ENCODE measurements around the gene ABCD1. TPM values are rescaled to one million over a fixed set of nuclear protein-coding genes. Genes with fewer than 3 reads are reported as not detected.
"Not testable (repeated sequence)": the region's sequence is repeated elsewhere in the genome, so short reads cannot be mapped to it uniquely, and the experiment has no call there.

The ABCD1 gene
- total RNA-seq, 1 experiment from 2014 or later = 44.4 TPM

DNA sequence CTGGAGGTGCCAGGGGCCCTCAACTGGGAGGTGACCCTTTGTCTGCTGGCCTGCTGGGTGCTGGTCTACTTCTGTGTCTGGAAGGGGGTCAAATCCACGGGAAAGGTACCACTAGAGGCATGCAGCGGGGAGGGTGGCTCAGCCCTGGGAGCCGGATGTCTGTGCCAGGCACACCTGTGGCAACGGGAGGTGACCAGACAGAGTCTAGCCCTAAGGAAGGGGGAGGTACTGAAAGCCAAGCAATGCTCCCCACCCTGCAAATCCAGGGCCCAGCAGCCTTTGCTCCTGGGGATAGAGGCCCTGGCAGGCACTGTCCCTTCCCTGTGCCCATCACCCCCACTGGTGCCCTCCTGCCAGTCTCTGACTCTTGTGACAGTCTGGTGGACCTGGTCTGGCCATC is 32.7 kb upstream of the ABCD1 start:
- no peak overlapping the region for H3K4me2 ChIP-seq (ENCODE audit: low read length)
- no TSS peak for BruUV-seq (replicated peaks)
- no peak for ATAC-seq
- TF ChIP-seq CTCF (conservative IDR thresholded peaks at IDR 0.05; ENCODE audit: low read depth, low read length) = no peak
- no peak overlapping the region for H3K4me3 ChIP-seq (ENCODE audit: low read length)
- H3K9me2 ChIP-seq (replicated peaks; ENCODE audit: low read length) = no peaks in the 10 kb centered on the region
- no peaks in the 10 kb centered on the region for H3F3A ChIP-seq (ENCODE audit: low read length, unreplicated experiment)
- DNase-seq = no peak
- CTCF ChIA-PET = no interaction called here
- H4K20me1 ChIP-seq (ENCODE audit: low read length) = no peaks in the 10 kb centered on the region
- H3K36me3 ChIP-seq (ENCODE audit: low read depth, low read length) = no peaks in the 10 kb centered on the region
- H3K9me3 ChIP-seq (ENCODE audit: low read length) = no peaks in the 10 kb centered on the region
- peaks cover 13% of the 10 kb centered on the region for H3K79me2 ChIP-seq (ENCODE audit: low read length)
- H3K4me1 ChIP-seq (ENCODE audit: insufficient read depth, low read length) = peaks cover 12% of the 10 kb centered on the region
- no peak overlapping the region for H3K27ac ChIP-seq (ENCODE audit: low read length)
- no peak overlapping the region for H2AFZ ChIP-seq (ENCODE audit: low read length)
- H3K27me3 ChIP-seq (ENCODE audit: low read length) = no peaks in the 10 kb centered on the region
- POLR2A ChIA-PET (ENCODE audit: unreplicated experiment) = no interaction called here
- intact Hi-C loops (cut with micrococcal nuclease) = no loop called here
- H3K9ac ChIP-seq (ENCODE audit: low read length) = no peak overlapping the region

DNA sequence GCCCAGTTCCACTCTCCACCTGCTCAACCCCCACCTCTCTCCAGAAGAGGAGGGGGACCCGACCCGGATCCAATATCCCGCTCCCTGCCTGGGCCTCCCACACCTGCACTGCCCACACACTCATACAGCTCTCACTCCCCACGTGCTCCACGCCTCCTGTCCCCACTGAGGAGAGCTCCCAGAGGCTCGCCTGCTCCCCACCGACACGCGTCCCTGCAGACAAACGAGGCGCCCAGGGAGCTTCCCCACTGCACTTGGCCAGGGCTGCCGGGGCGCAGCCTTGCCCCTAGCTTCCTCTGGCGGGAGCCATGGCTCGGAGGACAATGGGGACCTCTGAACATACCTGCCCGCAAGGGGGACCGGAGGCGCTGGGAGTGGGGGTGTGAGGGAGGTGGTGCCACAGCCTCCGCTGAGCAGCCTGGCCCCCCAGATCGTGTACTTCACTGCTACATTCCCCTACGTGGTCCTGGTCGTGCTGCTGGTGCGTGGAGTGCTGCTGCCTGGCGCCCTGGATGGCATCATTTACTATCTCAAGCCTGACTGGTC is 32.0 kb upstream of the ABCD1 start:
- intact Hi-C loops (cut with micrococcal nuclease) = no loop called here
- H3K79me2 ChIP-seq (ENCODE audit: low read length) = peaks cover 13% of the 10 kb centered on the region
- ATAC-seq (no peak), DNase-seq (no peak)
- H3K4me2 ChIP-seq (ENCODE audit: low read length) = no peak overlapping the region
- CTCF ChIA-PET = no interaction called here
- H3F3A ChIP-seq (ENCODE audit: low read length, unreplicated experiment) = no peaks in the 10 kb centered on the region
- H3K27me3 ChIP-seq (ENCODE audit: low read length) = no peaks in the 10 kb centered on the region
- H3K9ac ChIP-seq (ENCODE audit: low read length) = no peak overlapping the region
- BruUV-seq (replicated peaks) = no TSS peak
- TF ChIP-seq EZH2 (IDR thresholded peaks at IDR 0.05; ENCODE audit: low read length, unreplicated experiment) = no peak
- TF ChIP-seq CTCF (conservative IDR thresholded peaks at IDR 0.05; ENCODE audit: low read depth, low read length) = no peak
- no peak for TF ChIP-seq EZH2phosphoT487 (IDR thresholded peaks at IDR 0.05; ENCODE audit: borderline replicate concordance, low read length)
- no peak overlapping the region for H3K4me3 ChIP-seq (ENCODE audit: low read length)
- no peak overlapping the region for H3K27ac ChIP-seq (ENCODE audit: low read length)
- no peaks in the 10 kb centered on the region for H3K9me2 ChIP-seq (replicated peaks; ENCODE audit: low read length)
- H3K4me1 ChIP-seq (ENCODE audit: insufficient read depth, low read length) = peaks cover 12% of the 10 kb centered on the region
- no peak overlapping the region for H2AFZ ChIP-seq (ENCODE audit: low read length)
- H3K36me3 ChIP-seq (ENCODE audit: low read depth, low read length) = no peaks in the 10 kb centered on the region
- no peaks in the 10 kb centered on the region for H3K9me3 ChIP-seq (ENCODE audit: low read length)
- POLR2A ChIA-PET (ENCODE audit: unreplicated experiment) = no interaction called here
- no peaks in the 10 kb centered on the region for H4K20me1 ChIP-seq (ENCODE audit: low read length)

DNA sequence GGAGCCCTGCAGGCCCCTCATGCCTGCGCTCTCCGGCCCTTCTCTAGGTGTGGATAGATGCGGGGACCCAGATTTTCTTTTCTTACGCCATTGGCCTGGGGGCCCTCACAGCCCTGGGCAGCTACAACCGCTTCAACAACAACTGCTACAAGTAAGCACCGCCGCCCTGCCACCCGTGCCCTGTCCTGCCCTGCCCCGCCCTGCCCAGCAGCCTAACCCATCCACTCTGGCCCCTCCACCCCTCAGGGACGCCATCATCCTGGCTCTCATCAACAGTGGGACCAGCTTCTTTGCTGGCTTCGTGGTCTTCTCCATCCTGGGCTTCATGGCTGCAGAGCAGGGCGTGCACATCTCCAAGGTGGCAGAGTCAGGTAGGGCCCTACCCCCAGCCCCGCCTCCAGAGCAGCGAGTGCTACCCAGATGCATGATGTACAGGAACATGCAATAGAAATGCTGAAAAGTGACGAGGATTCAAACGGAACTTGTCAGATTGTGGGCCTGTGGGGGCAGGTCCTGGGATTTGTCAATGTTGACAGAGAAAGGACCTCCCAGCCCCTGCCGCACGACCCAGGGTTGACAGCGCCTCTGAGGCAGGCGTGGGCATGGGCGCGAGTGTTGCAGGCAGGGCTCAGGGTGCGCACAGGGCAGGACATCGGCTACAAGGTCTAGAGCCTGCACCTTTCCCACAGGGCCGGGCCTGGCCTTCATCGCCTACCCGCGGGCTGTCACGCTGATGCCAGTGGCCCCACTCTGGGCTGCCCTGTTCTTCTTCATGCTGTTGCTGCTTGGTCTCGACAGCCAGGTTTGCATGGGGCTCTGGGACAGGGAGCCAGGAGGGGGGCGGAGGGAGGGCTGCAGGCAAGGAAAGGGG is 31.2 kb upstream of the ABCD1 start:
- no peaks in the 10 kb centered on the region for H3F3A ChIP-seq (ENCODE audit: low read length, unreplicated experiment)
- no peaks in the 10 kb centered on the region for H3K36me3 ChIP-seq (ENCODE audit: low read depth, low read length)
- no peak overlapping the region for H2AFZ ChIP-seq (ENCODE audit: low read length)
- no peak overlapping the region for H3K27ac ChIP-seq (ENCODE audit: low read length)
- POLR2A ChIA-PET (ENCODE audit: unreplicated experiment) = no interaction called here
- TF ChIP-seq CTCF (conservative IDR thresholded peaks at IDR 0.05; ENCODE audit: low read depth, low read length) (no peak), EZH2 (IDR thresholded peaks at IDR 0.05; ENCODE audit: low read length, unreplicated experiment) (no peak), EZH2phosphoT487 (IDR thresholded peaks at IDR 0.05; ENCODE audit: borderline replicate concordance, low read length) (no peak)
- peaks cover 13% of the 10 kb centered on the region for H3K79me2 ChIP-seq (ENCODE audit: low read length)
- intact Hi-C loops (cut with micrococcal nuclease) = no loop called here
- ATAC-seq (no peak), DNase-seq (no peak)
- H3K4me3 ChIP-seq (ENCODE audit: low read length) = no peak overlapping the region
- H3K4me2 ChIP-seq (ENCODE audit: low read length) = no peak overlapping the region
- no TSS peak for BruUV-seq (replicated peaks)
- no peaks in the 10 kb centered on the region for H3K9me2 ChIP-seq (replicated peaks; ENCODE audit: low read length)
- H3K4me1 ChIP-seq (ENCODE audit: insufficient read depth, low read length) = peaks cover 12% of the 10 kb centered on the region
- no peak overlapping the region for H3K9ac ChIP-seq (ENCODE audit: low read length)
- CTCF ChIA-PET = no interaction called here
- no peaks in the 10 kb centered on the region for H3K9me3 ChIP-seq (ENCODE audit: low read length)
- H4K20me1 ChIP-seq (ENCODE audit: low read length) = no peaks in the 10 kb centered on the region
- no peaks in the 10 kb centered on the region for H3K27me3 ChIP-seq (ENCODE audit: low read length)

GRCh38 chrX:153694256-153694655 is 30.4 kb upstream of the ABCD1 start:
- not testable (repeated sequence) for H3K36me3 ChIP-seq (ENCODE audit: low read depth, low read length); BruUV-seq (replicated peaks); ATAC-seq

More at GRCh38 chrX:153694256-153694655, 30.4 kb upstream of the ABCD1 start:
- DNase-seq; H3K27ac ChIP-seq (ENCODE audit: low read length); H3K4me2 ChIP-seq (ENCODE audit: low read length); intact Hi-C loops (cut with micrococcal nuclease); H3K4me3 ChIP-seq (ENCODE audit: low read length); POLR2A ChIA-PET (ENCODE audit: unreplicated experiment); H3K9me3 ChIP-seq (ENCODE audit: low read length); H2AFZ ChIP-seq (ENCODE audit: low read length); H4K20me1 ChIP-seq (ENCODE audit: low read length); H3K9me2 ChIP-seq (replicated peaks; ENCODE audit: low read length); H3F3A ChIP-seq (ENCODE audit: low read length, unreplicated experiment); CTCF ChIA-PET; H3K9ac ChIP-seq (ENCODE audit: low read length); H3K27me3 ChIP-seq (ENCODE audit: low read length): not testable (repeated sequence)
- Histone ChIP-seq H3K79me2 (ENCODE audit: low read length) (peaks cover 13% of the 10 kb centered on the region), H3K4me1 (ENCODE audit: insufficient read depth, low read length) (peaks cover 12% of the 10 kb centered on the region)
